Lower lobe of right lung (tissue), 2 donors: Measurements from ENCODE around the gene TJP1. TPM values are rescaled to one million over a fixed set of nuclear protein-coding genes. Genes with fewer than 3 reads are reported as not detected.
"Not testable (repeated sequence)": the region's sequence is repeated elsewhere in the genome, so short reads cannot be mapped to it uniquely, and the experiment has no call there.

Source experiments
- ATAC-seq, 2 donors: fragments of 200-7000 bp; cut with Tn5 transposase; one replicate each; pipeline ENCODE4 v1.9.1; 2020 to 2022; ENCODE audit warnings: mild to moderate bottlenecking in 2 of 2, moderate library complexity in 2 of 2
- DNase-seq: peaks from one replicate; pipeline ENCODE4 v3.0.0-alpha.2; 2020
- H3K27ac ChIP-seq: fragments of 200-600 bp; one replicate; pipeline ENCODE4 v1.8.0; 2022
- H3K27me3 ChIP-seq: fragments of 200-600 bp; one replicate; pipeline ENCODE4 v1.8.0; 2022; ENCODE audit warnings: low read depth
- H3K36me3 ChIP-seq: fragments of 200-600 bp; one replicate; pipeline ENCODE4 v1.8.0; 2022; ENCODE audit warnings: mild to moderate bottlenecking
- H3K4me1 ChIP-seq: fragments of 200-600 bp; one replicate; pipeline ENCODE4 v1.8.0; 2022
- H3K4me3 ChIP-seq: fragments of 200-600 bp; one replicate; pipeline ENCODE4 v1.8.0; 2022; ENCODE audit warnings: mild to moderate bottlenecking
- H3K9me3 ChIP-seq: fragments of 200-600 bp; one replicate; pipeline ENCODE4 v1.8.0; 2022
- CTCF ChIP-seq: fragments of 200-600 bp; IDR thresholded peaks from one replicate; pipeline ENCODE4 v1.8.0; 2022; ENCODE audit warnings: antibody characterized with exemption, mild to moderate bottlenecking
- intact Hi-C: fragments of 100-400 bp; cut with DNase I; formaldehyde crosslinking; loops from one replicate; pipeline ENCODE4 v1.11.0; 2022
- total RNA-seq: library from RNA; stranded (reverse); fragmentation: NEBNext Ultra II Directional; extraction: Animal tissue kit (Norgen Biotek cat#: 25700); gene quantifications from one replicate; pipeline ENCODE4 v1.2.1, GENCODE V29; 2021
- donor health status: DM: no; HTN: yes; CAD: no; lungs with severe emphysema.

TJP1 gene
- total RNA-seq, 1 donor from 2014 or later = 115 TPM

GRCh38 chr15:29818141-29818540 lies 4.1 kb downstream of the TJP1 start:
- intact Hi-C loops = no loop called here
- Histone ChIP-seq H3K4me3 (no peak overlapping the region), H3K27ac (no peak overlapping the region), H3K4me1 (peaks cover 52% of the 10 kb centered on the region), H3K36me3 (no peaks in the 10 kb centered on the region), H3K27me3 (peaks cover 12% of the 10 kb centered on the region), H3K9me3 (no peaks in the 10 kb centered on the region)
- TF ChIP-seq CTCF = no peak
- no peak for DNase-seq
- ATAC-seq = no peak

GRCh38 chr15:29817455-29817854 lies 4.8 kb downstream of the TJP1 start:
- H3K27me3 ChIP-seq, ATAC-seq, H3K36me3 ChIP-seq, DNase-seq, H3K27ac ChIP-seq, H3K9me3 ChIP-seq, H3K4me3 ChIP-seq, intact Hi-C loops: not testable (repeated sequence)
- H3K4me1 ChIP-seq = peaks cover 56% of the 10 kb centered on the region

- H3K27me3 ChIP-seq = no peaks in the 10 kb centered on the region
- no peak for DNase-seq
- peaks cover 71% of the 10 kb centered on the region for H3K4me1 ChIP-seq
- peak in 1 of 2 donors; percentile 63 for ATAC-seq
- H3K4me3 ChIP-seq = no peak overlapping the region
- H3K9me3 ChIP-seq = no peaks in the 10 kb centered on the region
- no peak for TF ChIP-seq CTCF
- intact Hi-C loops = no loop called here
- H3K27ac ChIP-seq = no peak overlapping the region
- H3K36me3 ChIP-seq = no peaks in the 10 kb centered on the region
These were observed 7.1 kb downstream of the TJP1 start for GRCh38 chr15:29815000-29815710.

GRCh38 chr15:29813009-29813408 lies 9.3 kb downstream of the TJP1 start:
- H3K4me1 ChIP-seq = peaks cover 70% of the 10 kb centered on the region
- H3K9me3 ChIP-seq = no peaks in the 10 kb centered on the region
- no peaks in the 10 kb centered on the region for H3K36me3 ChIP-seq
- H3K4me3 ChIP-seq = no peak overlapping the region
- no peak for TF ChIP-seq CTCF
- no peak overlapping the region for H3K27ac ChIP-seq
- intact Hi-C loops = no loop called here
- no peaks in the 10 kb centered on the region for H3K27me3 ChIP-seq
- DNase-seq (no peak), ATAC-seq (no peak)

- Histone ChIP-seq H3K36me3 (no peaks in the 10 kb centered on the region), H3K4me3 (no peak overlapping the region), H3K9me3 (no peaks in the 10 kb centered on the region), H3K27me3 (no peaks in the 10 kb centered on the region), H3K4me1 (peaks cover 77% of the 10 kb centered on the region), H3K27ac (no peak overlapping the region)
- ATAC-seq (peak; percentile 46 to 79), DNase-seq (no peak)
- TF ChIP-seq CTCF = no peak
- intact Hi-C loops = no loop called here
These were observed 9.9 kb downstream of the TJP1 start for GRCh38 chr15:29812384-29812694.

- intact Hi-C loops = no loop called here
- no peaks in the 10 kb centered on the region for H3K27me3 ChIP-seq
- peaks cover 82% of the 10 kb centered on the region for H3K4me1 ChIP-seq
- no peaks in the 10 kb centered on the region for H3K9me3 ChIP-seq
- no peaks in the 10 kb centered on the region for H3K36me3 ChIP-seq
- ATAC-seq (no peak), DNase-seq (no peak)
- TF ChIP-seq CTCF = no peak
- no peak overlapping the region for H3K27ac ChIP-seq
- no peak overlapping the region for H3K4me3 ChIP-seq
These were observed 10.4 kb downstream of the TJP1 start for GRCh38 chr15:29811691-29812383.
